ENCODE data around the gene ABHD17A.
A peak's percentile ranks its signal among the peaks of the same experiment; 100 is the strongest.

The ABHD17A gene

DNA sequence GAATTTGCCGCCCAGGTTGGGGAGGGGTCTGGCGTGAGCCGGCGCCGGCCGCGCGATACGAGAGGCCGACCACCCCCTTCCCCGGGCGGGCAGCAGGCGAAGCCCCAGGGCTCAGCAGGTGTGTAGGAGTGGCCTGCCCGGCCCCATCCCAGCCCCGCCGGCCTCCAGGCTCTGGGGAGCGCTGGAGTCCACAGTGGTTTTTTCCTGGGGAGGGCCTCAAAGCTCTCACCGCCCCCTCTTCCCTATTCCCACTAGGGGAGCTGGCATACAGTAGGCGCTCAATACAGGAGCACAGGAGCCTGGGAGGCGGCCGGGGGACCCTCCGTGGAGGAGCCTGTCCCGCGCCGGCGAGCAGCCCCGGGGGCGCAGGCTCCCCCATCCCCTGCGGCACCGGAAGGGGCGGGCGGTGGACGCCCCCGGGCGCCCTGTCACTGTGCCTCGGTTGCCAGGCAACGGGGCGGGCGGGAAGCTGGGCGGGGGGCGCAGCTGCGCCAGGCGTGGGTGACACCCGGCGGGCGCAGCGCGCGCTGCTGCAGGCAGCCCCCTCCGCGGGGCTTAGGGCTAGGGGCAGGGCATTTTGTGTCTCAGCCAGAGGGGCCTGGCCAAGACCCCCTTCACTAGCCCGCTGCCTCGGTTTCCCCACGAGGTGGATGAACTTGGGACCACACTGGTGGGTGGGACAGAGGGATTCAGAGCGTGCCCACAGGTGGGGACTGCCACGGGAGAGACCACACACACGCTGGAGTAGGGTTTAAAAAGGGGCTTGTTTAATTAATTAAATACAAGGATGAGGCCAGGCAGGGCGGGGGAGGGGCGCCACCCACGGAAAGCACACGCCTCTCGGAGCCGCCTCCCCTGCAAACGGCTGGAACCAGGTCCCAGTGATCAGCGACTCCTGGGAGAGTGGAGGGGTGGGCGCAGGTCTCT is 33.4 kb downstream of the ABHD17A start:
- DNase-seq: peak; percentile 40 to 41

DNA sequence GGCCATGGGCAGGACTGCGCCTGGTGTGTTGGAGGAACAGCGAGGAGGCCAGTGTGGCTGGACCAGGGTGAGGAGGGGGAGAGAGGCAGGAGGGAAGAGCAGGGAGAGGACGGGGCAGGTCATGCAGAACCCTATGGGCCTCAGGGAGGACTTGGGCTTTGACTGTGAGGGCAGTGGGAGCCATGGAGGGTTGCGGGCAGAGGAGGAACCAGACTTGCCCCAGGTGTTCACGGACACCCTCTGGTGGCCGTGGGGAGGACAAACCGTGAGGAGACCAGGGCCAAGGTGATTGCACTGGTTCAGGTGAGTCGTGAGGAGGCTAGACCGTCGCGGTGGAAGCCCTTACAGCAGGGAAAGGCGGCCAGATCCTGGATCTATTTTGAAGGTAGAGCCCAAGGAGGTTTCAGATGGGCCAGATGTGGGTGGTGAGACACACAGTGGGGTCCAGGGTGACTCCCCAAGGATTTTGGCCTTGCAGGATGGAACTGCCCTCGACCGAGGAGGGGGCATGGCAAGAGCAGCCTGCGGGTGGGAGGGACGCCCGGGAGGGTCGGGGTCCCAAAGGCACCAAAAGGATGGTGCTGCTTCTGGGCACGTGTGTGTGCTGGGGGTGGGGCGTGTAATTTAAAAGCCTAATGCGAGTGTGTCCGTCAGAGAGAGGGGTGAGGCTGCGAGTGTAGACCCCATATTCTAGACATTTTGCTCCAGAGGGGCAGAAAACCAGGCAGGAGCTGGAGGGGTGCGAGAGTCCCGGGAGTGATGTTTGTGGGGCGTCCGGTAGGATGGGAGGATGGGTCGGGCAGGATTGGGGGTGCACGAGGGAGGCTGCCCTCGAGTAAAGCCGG is 34.3 kb downstream of the ABHD17A start:
- no peak for DNase-seq

DNA sequence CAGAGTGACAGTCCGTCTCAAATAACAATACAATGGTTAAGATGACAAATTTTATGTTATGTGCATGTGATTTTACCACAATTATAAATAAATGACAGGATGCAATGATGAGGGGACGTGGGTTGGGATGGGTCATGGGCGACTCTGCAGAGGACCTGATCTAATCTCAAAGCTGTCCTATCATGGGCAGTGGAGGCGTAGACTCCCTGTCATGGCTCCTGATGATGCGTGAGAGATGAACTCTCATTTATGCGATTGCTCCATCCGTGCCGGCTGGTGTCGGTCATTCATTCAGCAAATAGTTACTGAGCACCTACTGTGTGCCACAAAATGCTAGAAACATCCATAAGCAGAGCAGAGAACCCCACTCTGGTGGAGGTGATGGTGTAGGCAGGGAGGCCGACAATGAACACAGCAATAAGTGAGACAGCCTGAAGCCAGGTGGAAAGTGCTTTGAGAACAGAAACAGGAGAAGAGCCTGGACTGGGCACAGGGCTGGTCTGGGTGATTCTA is 35.4 kb downstream of the ABHD17A start:
- DNase-seq: no peak

DNA sequence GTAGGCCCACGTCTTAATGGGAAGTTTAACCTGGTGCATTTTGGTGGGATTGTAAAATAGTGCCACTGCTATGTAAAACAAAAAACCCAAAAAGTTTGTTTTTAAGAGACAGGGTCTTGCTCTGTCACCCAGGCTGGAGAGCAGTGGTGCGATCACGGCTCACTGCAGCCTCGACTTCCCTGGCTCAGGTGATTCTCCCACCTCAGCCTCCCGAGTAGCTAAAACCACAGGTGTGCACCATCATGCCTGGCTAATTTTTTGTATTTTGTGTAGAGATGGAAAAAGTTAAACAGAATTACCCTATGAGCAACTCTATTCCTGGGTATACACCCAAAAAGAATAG is 36.2 kb downstream of the ABHD17A start:
- no peak for DNase-seq

DNA sequence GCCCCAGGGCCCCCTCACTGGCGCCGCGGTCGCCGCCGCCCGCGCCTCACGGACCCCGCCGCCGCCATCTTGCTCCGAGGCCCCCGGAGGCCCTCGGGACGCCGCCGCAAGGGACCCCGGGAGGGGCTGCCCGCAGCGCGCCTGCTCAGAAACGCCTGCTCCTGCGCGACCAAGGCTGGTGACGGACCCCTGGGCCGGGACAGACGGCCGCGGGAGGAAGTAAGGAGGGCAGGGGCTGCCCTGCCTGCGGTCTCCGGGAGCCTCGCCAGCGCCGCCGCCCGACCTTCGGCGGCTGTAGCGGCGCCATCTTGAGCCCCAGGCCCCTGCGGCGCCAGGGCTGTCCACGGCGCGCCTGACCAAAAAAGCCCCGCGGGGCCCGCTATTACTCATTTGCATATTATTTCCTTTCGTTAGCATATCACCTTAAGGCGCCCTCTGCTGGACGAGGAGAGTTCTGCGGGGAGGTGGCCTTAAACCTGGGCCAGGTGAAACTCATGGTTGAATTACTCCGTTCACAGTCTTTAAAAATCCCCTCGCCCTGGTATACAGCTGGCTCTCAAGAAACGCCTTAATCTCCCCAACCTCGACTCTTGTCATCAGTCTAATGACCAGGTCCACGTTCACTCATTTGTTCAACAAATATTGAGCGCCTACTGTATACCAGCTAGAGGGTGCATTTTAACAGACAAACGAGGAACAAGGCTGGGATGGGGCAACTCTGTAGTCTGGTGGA is 36.7 kb downstream of the ABHD17A start, which contains the start of gene REXO1:
REXO1 (minus strand) TSS at position 85 of the 733 bp plus-strand sequence. CDS start 125 bp downstream, outside the sequence.
- DNase-seq: peak; percentile 98 to 99

DNA sequence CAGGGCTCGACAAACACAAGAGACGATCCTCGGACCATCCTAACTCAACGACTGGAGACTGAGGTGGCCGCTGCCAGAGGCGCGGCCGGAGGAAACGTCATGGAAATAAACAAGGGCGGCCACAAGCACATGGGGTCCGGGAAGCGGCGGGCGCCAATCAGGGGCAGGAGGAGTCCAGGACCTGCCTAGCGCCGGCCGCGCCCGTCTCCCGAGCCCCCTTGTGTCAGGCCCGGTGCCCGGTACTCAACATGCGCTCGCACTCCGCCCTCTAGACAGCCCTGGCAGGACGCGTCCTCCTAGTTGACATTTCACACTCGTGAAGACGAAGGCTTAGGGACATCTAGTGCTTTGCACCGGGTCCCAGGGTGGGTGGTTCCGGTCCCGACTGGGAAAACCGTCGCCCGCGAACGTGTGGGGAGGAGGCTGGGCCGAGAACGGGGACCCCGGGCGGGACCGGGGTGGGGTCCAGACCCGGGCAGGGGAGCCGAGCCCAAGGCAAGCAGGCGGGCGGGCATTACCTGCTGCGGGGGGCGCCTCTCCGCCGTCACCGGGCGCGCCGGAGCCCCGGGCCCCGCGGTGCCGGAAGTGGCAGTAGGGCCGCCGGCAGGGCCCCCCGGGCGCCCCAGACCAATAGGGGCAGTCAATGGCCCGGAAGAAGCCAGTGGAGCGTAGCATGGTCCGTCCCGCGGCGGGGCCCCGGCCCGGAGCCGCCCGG is 37.5 kb downstream of the ABHD17A start:
- peak in 1 of 2 experiments; percentile 41 for DNase-seq

DNA sequence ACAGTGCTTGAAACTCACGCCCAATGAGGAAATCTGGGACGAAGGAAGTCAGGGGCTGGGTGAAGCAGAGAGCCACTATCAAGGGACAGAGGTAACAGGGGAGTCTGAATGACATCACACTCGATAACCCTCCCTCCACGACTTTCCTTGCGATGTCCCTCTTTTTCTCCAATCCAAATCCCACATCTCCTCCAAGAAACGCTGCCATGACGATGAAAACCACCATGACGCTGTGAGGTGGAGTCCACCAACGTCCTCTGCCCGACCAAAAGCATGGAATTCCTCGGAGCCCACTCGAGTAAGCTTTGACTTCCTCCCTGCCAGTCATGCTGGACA is 38.0 kb downstream of the ABHD17A start:
- DNase-seq: no peak

DNA sequence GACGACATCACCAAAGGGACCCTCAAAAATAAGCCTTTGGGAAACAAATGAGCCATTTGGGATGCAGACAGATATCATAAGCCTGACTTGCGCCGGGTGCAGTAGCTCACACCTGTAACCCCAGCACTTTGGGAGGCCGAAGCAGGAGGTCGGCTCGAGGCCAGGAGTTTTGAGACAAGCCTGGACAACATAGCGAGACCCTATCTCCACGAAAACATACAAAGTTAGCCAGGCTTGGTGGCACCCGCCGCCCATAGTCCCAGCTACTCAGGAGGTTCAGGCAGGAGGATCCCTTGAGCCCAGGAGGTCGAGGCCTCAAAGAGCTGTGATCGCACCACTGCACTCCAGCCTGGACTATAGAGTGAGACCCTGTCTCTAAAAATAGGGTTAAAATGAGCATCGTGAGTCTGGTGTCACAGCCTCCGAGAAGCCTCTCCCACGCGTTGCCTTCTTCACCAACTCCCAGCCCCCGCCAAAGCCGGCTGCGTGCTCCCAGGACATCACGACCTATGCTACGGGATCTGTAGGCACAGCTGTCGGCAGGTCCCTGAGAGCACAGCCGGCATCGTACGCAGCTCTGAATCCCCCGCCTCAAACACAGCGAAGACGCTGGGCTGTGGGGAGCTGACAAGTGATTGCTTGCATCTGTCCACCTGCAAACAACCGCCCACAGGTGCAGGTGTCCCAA is 38.6 kb downstream of the ABHD17A start:
- no peak for DNase-seq

DNA sequence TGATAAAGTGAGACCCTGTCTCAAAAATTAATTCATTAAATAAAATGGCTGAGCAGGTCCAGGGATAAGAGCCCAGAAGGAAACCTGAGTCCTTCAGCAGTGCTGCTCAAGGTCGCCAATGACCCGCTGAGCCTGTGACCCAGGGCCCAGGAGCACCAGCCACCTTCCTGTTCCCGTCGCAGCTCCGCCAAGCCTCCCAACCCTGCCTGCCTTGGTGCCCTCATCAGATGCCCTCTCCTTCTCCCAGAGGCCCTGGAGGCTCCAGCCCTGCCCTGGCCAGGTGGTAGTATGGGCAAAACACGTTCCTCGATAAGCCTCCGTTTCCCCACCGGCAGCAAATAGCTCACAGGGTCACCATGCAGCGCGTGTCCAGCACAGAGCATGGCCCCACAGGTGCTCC is 39.7 kb downstream of the ABHD17A start:
- no peak for DNase-seq

DNA sequence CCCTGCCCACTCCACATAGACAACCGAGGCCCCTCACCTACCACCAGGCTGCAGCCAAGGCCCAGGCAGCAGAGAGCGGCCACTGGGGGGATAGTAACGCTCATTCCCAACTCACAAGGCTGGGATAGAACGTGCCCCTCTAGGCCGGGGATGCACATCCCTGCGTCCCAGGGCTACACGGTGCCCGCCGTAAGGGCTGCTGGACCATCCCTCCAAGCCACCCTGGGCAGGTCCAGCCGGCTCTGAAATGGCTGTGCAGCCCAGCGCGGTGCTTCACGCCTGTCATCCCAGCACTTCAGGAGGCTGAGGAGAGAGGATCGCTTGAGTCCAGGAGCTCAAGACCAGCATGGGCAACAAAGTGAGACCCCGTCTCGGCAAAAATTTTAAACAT is 40.2 kb downstream of the ABHD17A start:
- no peak for DNase-seq

DNA sequence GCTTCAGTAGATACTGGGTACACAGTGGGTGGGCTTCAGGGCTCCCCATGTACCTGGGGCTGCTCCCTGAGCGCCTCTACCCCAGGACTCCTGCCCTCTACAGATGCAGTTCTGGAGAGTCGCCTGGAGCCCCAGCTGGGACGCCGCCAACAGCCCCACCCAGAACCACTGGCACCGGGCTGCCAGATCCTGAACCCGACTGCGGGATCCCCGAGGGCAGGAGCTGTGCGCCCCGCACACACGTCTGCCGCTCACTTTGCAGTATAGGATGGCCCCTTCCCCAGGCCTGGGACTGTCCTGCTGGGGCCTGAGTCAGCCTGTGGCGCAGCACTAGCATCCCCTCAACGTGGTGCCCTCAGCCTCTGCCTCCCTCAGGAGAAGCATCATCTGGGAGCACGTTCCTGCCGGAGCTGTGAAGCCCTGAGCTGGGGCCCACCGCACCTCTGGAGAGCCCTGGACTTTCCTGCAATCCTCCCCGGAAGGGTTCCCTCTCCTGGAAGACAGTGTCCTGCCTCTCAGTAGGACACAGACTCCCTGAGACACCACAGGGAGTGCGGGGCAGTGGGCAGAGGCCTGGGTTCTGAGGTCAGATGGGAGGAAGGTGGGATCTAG is 40.7 kb downstream of the ABHD17A start:
- no peak for DNase-seq

DNA sequence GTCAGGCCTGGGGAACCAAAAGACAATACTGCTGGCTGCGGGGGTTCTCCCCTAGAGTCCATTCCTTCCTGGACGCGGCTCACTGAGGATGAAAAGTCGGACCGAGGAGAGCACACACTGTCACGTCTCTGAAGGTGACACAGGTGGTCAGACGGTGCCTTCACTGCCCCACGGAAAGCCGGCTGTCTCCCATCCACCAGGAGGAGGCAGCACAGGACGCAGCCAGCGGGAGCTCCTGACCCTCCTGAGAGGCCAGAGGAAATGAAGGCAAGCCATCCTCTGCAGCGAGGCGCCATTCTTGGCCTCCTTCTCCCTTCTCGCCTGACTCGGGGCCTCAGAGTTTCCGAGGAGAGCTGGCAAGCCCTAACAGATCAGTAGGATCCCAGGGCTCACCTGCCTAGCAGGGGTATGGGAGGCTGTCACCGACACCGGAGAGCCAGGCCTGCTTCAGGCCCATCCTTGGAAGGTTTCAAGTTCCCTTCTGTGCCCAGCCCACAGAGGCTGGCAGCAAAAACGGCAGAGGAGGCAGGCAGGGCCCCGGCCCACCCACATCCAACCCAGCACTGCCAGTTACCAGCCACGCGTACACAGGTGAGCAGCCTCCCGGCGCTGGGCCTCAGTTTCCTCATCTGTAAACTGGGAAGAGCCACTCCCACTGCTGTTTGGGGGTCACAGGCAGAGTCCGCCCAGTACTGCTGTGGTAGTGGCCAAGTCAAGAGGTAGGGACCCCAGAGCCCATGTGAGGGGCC is 41.5 kb downstream of the ABHD17A start:
- no peak for DNase-seq

DNA sequence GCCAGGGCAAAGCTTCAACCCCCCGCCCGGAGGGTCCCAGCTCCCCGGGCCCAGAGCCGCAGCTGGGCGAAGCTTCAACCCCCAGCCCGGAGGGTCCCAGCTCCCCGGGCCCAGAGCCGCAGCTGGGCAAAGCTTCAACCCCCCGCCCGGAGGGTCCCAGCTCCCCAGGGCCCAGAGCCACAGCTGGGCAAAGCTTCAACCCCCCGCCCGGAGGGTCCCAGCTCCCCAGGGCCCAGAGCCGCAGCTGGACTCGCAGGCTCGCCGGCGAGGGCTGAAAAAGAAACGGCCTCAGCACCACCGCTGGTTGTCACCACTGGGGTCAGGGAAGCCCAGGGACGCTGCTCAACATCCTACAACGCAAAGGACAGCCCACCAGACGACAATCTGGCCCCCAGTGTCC is 42.2 kb downstream of the ABHD17A start:
- DNase-seq: no peak

DNA sequence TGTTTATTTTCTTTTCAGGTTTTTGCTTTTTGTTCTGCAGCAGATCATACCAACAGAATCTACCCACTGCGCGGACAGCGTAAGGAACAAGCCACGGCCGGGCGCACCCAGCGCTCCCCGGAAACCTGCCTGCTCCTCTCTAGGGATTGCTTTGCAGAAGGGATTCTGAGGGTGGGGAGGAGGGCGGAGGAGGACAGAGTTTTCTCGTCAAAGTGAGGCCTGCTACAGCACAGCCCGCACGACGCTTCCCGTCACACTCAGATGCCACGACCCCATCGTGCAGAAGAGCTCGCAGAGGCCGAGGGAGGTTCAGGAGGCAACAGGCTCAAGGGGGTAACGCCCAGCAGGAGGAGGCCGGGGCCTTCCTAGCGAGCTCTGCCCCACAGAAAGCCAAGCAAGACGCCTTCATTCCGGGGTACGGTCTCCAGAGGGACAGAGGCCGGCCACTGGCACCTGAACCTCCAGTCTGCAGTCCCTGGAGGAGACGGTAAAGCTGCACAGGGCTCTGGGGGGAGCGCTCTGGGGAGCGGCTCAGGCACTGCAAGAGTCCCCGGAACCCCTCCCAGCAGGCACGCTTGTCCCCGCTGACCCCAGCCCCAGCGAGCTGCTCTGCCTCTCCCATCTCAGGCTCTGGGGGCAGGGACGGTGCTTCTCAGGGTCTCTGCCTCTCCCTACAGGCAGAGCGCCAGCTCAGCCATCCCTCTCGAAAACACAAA is 43.9 kb downstream of the ABHD17A start:
- DNase-seq: no peak

DNA sequence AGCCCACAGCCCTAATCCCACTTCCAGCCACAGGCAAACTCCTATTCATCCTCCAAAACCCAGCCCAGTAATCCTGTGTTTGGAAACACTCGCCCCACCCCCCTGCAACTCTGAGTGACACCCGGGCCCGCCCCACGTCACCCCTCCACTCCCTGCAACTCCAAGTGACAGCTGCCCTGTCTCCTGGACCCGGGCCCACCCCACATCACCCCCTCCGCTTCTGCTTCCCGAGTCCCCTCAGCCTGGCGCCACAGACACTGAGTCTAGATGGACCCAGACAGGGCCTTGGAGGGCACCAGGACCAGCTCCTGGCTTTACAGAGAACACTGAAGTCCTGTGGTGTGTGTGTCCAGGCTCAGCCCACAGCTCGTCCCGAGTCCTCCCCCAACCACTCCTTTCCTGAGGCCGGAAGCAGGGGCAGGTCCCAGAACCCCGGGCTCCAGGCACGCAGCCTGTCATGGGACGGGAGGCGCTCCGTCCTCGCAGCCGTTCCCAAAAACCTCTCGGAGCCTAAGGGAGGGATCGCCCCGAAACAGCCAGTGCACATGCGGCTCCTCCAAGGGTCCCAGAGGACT is 44.7 kb downstream of the ABHD17A start:
- no peak for DNase-seq

DNA sequence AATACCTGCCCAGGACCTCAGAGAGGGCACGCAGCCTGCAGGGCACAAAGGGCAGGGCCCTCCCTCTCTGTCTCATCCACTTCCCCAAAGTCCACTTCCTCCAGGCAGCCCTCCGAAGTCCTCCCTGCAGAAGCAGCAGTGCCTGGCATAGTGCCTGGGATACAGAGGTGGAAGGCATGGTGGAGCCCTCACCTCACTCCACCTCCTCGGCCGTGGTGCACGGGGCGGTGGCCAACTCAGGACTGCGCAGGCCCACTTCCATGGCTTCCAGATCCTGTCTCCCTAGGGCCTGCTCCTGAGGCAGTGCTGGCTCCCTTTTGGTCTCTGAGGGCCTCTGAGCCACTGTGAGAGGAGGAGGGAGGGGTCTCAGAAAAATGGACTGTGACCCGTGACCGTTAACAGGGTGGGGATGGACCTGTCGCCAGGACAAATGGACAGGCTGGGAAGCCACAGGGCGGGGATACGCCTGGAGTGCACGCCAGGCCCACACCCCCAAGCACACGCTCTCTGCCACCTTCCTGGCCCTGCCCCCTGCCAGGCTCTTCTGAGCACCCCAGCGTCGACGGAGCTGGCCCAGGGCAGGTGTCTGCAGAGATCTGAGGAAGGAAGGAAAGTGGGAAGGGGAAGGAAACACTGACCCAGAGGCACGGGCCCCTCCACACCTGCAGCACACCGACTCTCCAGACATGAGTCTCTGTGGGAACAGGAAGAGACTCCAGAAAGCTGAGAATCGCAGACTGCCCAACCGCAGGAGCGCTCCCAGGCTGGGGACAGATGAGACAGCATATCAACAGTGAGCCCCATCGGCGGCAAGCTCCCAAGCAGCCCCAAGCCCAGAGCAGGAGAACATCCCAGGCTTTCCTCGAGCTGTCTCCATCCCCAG is 45.4 kb downstream of the ABHD17A start:
- DNase-seq: no peak

DNA sequence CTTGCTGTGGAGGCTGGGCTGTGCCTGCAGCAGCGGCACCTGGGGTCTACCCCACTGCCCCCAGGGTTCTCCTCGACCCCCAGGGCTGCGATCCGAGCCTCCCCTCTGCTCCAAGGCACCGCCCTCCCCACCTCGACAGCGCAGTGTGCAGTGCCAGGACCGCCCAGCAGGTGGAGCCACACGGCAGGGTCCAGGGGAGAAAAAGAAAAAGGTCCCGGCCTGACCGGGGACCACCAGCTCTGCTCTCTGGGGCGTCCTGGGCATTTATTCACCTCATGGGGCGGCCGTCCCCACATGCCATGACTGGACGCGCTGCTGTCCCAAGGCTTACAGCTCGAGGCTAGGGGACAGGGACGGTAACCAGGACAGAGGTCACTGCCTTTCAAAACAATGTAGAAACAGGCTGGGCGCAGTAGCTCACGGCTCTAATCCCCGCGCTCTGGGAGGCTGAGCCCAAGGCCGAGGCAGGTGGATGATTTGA is 47.6 kb downstream of the ABHD17A start:
- peak; percentile 72 to 76 for DNase-seq

DNA sequence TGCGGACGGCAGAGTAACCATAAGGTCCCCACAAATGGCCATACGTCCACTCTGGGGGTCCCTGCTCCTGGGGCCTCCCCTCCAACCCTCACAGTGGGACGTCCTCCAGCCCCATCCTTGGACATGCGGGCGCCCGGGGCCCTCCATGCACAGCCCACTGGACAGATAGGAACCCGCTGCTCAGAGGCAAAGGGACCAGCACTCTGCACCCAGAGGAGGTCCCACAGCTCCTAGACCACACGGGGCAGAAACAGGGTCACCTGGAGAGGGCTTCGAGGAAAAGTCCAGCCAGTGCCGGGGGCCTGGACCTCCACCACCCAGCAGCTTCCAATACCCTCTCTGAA is 48.1 kb downstream of the ABHD17A start:
- DNase-seq: no peak

Data from activated CD4-positive, alpha-beta T cell treated with anti-CD3 and anti-CD28 coated beads, Interleukin-2, amount 50 U/mL, for 48 hours (primary cell).